Suppressor macrophage (primary cell): ENCODE measurements around the gene PDLIM4.

Experiments used
- DNase-seq, 4 experiments: peaks; one replicate each; pipeline ENCODE4 v3.0.0-alpha.2; 2020 to 2022

Gene PDLIM4

GRCh38 chr5:132227485-132228240, 29.8 kb upstream of the PDLIM4 start, which contains the start of gene P4HA2:
P4HA2 (minus strand) TSS chr5:132227853; CDS start chr5:132218626, 9,227 bp downstream.
- peak; percentile 59 to 89 (median 78) for DNase-seq

DNA sequence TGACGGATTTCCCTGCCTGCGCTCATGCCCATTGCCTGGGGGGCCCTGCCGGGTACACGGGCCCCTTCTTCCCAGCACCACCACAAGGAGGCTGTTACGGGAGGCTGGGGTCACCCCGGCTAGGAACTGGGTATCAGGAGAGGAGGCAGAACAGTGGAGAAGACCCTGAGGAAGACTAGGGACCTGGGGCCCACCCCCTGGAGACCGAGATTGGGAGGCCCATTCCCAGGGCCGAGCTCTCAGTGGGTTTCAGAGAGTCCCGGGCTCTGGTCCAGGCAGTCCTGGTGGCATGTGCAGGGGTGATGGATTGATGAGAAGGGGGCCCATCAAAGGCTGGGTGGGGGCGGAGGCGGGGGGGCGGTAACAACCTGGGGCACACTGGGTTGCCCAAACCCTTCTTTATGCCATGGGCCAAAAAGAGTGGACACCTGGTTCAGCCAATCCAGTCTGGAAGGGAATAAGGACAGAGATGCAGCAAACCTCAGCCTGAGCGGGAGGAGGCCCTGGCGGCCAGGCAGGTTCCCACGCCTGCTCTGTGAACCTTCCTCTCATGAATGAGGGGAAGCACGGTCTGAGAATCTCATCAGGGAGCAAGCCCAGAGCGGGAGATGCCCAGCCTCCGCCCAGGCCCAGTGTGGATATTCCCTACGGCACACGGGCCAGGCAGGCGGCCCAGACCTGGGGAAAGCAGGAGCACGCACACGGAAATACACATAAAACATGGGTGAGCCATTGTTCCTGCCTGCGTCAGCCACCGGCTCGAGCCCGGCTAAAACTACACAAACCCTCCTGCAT, 29.1 kb upstream of the PDLIM4 start:
- no peak for DNase-seq

DNA sequence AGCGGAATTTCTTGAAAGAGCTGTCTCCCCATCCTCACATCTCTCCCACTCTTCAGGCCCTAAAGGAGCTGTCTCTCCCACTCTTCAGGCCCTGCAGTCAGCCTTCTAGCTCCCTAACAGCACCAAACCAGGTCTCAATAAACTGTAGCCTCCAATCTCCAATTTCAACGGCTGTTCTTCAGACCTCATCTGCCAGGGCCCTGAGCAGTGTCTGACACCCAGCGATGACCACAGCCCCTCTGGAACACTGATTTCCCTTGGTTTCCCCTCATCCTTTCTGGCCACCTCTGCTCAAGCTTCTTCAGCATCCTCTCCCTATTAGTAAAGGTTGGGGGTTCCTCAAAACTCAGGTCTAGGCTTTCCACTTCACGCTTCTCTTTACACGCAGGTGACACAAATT, 28.3 kb upstream of the PDLIM4 start:
- no peak for DNase-seq

DNA sequence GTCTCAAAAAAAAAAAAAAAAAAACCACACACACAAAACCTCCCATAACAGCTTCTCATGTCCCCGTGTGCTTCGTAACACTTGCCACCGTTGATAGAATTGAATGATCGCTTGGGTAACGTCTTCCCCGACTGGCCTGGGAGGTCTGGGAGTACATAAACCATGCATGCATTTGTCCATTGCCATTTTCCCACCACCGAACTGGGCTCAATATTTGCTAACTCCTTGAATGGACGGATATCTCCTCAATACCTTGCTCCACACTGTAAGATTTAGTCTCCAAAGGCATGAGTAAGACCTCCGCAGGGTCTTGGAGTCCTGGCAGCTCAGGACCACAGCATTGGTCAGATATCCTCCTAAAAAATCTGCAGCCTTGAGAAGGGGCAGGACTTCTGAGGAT, 26.6 kb upstream of the PDLIM4 start:
- DNase-seq, result no peak

DNA sequence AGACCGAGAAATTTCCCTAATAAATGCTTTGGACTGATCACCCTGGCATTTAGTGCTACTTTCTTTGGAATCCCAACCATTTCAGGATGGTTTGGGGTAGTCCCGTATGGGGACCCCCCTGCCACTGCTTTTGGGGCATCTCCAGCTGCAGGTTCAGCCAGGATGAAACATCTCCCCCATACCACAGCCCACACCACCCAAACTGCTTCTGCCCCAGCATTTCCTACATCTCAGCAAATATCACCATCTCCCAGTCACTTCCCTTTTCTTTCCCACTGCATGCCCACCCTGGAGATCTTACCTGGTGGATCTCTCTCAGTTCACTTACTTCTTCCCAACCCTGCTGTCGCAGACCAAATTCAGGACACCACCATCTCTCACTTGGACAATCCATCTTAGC, 25.0 kb upstream of the PDLIM4 start:
- DNase-seq, result no peak

GRCh38 chr5:132233081-132233480, 24.4 kb upstream of the PDLIM4 start:
- no peak for DNase-seq

- no peak for DNase-seq
Measured at GRCh38 chr5:132233811-132234683, 23.4 kb upstream of the PDLIM4 start.

DNA sequence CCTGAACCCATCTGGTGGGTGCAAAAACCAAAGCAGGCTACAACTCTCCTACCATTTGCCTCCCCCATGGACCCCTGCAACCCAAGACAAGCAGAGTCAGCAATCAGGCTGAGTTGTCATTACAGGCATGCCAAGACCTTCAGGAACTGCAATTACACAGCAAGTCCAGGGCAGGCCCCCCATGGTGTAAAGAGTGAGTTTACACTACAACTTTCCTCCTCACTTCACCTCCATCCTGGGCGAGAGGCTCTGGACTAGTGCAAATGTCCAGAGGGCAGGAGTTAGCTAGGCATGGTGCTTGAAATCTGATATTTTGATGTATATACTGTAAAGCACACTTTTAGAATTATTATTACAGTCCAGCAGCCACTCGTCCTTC, 22.8 kb upstream of the PDLIM4 start:
- DNase-seq, result no peak

DNA sequence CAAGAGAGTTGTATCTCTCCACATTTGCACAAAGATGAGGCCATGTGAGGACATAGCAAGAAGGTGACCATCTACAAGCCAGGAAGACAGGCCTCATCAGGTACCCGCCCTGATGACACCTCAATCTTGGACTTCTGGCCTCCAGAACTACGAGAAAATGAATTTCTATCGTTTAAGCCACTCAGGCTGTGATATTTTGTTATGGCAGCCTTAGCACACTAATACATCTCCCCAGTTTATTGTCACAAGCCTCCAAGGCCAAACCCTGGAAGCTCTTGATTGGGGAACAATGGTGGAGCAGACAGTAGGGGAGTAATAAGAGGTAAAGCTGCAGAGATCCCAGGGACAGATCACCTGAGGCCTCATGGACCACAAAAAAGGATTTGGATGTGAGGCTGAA, 22.2 kb upstream of the PDLIM4 start:
- no peak for DNase-seq

GRCh38 chr5:132237141-132237540, 20.4 kb upstream of the PDLIM4 start:
- DNase-seq, result no peak

GRCh38 chr5:132237670-132238069, 19.8 kb upstream of the PDLIM4 start:
- no peak for DNase-seq

GRCh38 chr5:132238169-132238744, 19.2 kb upstream of the PDLIM4 start:
- DNase-seq, result peak; percentile 78 to 89 (median 80)

DNA sequence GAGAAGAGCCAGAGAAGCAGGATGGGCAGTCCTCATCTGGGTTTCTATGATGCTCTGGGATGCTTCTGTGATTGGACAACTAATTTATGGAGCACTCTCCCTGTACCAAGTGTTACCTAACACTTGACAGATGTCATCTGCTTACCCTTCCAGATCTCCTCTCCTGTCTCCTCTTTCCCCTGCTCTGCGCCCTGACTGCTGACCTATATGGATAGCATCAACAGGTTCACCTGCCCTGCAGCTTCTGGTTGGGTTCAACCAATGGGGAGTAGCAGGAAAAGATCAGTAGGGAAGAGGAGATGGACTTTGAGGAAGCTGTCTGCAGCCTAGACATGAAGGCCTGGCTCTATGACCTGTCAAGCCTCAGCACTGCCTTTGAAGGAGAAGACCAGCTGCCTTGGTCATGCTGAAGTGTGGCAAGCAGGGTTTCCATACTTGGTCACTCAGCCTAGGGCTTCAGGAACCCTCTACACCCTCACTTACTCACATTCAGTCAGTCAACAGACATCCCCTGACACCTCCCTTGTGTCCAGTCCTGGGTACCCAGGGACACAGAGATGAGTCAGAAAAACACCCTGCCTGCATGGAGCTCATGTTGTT, 18.5 kb upstream of the PDLIM4 start:
- DNase-seq, result peak in 3 of 4 experiments; percentile 41 to 50 (median 48)

DNA sequence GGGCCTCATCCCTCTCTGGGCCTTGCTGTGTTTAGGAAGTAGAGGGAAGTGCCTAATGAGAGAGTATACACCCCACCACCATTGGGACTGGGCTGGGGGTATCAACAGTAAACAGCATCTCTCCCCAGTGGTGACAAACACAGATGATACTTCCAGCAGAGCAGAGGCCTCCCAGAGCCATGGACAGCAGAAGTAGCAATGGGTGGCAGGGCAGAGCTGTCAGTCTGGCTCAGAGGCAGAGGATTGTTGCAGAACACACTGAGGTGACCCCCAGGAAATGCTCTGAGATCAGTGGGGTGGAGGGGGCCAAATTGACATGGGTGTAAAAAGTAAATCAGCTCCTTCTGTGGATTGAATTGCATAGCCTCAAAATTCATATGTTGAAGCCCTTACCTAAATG, 17.7 kb upstream of the PDLIM4 start:
- DNase-seq, result no peak

DNA sequence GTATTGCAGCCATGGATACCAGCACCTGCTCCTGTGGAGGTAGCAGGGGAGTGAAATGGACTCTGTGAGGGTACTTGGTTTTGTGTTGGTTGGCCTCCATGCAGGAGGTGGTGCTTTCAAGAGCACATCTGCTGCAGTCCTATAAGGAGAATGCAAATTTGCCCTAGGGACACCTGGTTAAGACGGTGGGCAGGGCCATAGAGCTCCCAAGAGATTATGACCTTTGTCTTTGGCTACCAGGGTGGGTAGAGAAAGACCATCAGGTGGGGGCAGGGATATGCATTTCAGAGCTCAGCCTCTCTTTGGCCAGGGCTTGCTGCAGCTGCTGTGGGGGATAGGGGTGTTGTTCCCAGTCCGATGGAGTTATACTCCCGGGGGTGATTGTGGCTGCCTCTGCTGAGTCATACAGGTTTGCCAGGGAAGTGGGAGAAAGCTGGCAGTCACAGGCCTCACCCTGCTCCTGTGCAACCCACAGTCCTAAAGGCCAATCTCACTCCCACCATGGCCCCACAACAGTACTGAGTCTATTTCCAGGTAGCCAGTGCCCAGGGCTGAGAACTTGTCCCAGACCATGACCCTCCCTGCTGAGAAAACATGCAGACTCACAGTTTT, 14.0 kb upstream of the PDLIM4 start:
- no peak for DNase-seq

GRCh38 chr5:132245593-132245992, 11.9 kb upstream of the PDLIM4 start:
- no peak for DNase-seq

DNA sequence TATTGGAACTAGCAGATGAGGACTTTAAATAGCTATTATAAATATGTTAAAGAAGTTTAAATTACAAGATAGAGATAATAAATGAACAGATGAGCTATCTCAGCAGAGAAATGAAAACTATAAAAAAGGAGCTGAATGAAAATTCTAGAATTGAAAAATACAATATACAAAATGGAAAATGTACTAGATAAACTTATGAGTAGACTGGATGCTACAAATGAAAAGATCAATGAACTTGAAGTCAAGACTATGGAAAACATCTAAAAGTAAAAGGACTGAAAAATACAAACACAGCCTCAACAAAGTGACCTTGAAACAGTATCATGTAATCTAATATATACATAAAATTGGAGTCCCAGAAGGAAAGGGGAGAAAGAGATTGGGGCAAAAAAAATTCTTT, 10.7 kb upstream of the PDLIM4 start:
- no peak for DNase-seq

GRCh38 chr5:132250547-132250946, 6.9 kb upstream of the PDLIM4 start:
- no peak for DNase-seq

DNA sequence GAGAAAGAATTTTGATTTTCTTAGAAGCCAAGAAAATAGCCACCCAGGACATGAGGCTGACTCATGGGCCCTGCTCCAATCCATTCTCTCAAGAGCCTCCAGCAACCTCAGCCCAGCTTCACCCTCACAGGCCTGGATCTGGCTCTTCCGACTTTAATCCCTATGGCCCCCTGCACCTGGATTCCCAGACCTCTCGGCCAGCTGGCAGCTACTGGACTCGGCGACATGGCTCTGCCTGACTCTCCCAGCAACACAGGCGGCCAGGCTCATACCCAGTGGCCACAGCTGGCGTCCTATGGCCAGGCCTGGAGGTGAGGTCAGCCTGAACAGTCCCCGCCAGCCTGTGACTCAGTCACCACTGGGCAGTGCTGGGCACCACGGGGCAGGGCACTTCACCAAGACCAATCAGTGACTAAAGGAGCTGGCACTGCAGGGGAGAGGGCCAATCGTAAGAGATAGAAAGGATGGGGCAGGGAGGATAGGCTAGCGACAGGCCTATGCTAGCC, 6.2 kb upstream of the PDLIM4 start:
- no peak for DNase-seq

DNA sequence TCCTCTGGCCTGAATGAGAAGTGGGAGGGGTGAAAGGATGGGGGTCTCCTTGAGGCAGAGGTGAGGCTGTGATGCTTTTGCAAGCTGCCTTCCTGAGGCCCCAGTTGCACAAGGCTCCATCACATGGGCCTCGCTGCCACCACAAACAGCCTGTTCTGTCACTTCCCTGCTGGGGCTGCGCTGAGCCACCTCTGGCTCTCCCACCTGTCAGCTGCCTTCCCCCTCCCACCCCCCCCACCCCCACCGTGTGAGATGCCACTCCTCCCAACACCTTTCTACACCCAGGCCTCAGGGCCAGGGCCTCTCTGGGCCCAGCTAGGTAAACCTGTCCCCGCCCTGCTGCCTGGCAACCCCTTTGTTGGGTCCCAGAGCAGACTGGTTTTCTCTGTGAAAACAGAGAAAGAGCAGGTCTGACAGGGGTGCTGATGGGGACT, 4.5 kb upstream of the PDLIM4 start:
- DNase-seq, result peak in 2 of 4 experiments; percentile 18 to 40
